H1 (cell line): ENCODE results near the gene PKDREJ. TPM values are rescaled to one million over a fixed set of nuclear protein-coding genes. Genes with fewer than 3 reads are reported as not detected.
A peak's percentile ranks its signal among the peaks of the same experiment; 100 is the strongest.

Experiments used
- CTCF ChIA-PET: fragments of 300-600 bp; sonication (Branson Sonifier 250); formaldehyde crosslinking; loops from one replicate; lab custom pipeline; 2021; ENCODE audit not compliant: partially characterized antibody; lab: Charles Lee
- POLR2A ChIA-PET: fragments of 300-600 bp; sonication (Branson Sonifier 250); formaldehyde crosslinking; loops from one replicate; lab custom pipeline; 2021; ENCODE audit warnings: inconsistent platforms; ENCODE audit not compliant: partially characterized antibody; lab: Charles Lee
- DNase-seq, 2 experiments: peaks; one replicate each; pipeline versions ENCODE4 v3.0.0 to v3.0.0-alpha.2; 2010 to 2022; ENCODE audit warnings: low spot score in 2 of 2, low read depth in 1 of 2, mixed read lengths in 1 of 2
- FAIRE-seq: peaks from 2 replicates; lab custom pipeline; 2011; peaks lifted over from hg19 to GRCh38; lab: Jason Lieb, UNC
- H2AFZ ChIP-seq: 2 replicates; pipeline ENCODE4 v1.8.1; 2012; ENCODE audit warnings: low read length, inconsistent platforms
- H2AK5ac ChIP-seq: 2 replicates; pipeline ENCODE4 v1.6.1; 2013; ENCODE audit warnings: low read depth, low read length
- H2BK120ac ChIP-seq: replicated peaks from 2 replicates; pipeline ENCODE3; 2013; ENCODE audit warnings: low read depth, low read length, inconsistent platforms
- H2BK12ac ChIP-seq: 2 replicates; pipeline ENCODE4 v1.6.1; 2013; ENCODE audit warnings: low read depth, low read length
- H2BK15ac ChIP-seq: 2 replicates; pipeline ENCODE4 v1.6.1; 2013; ENCODE audit warnings: low read length
- H2BK20ac ChIP-seq: 2 replicates; pipeline ENCODE4 v1.6.1; 2013; ENCODE audit warnings: low read length
- H2BK5ac ChIP-seq: 2 replicates; pipeline ENCODE4 v1.6.1; 2013; ENCODE audit warnings: low read depth, low read length
- H3K14ac ChIP-seq: 2 replicates; pipeline ENCODE4 v1.6.1; 2013; ENCODE audit warnings: inconsistent platforms; ENCODE audit not compliant: insufficient read length
- H3K18ac ChIP-seq: 2 replicates; pipeline ENCODE4 v1.6.1; 2013; ENCODE audit warnings: low read length; ENCODE audit errors: extremely low read depth
- H3K23ac ChIP-seq: 2 replicates; pipeline ENCODE4 v1.6.1; 2013; ENCODE audit warnings: inconsistent platforms; ENCODE audit not compliant: insufficient read length
- H3K23me2 ChIP-seq: 2 replicates; pipeline ENCODE4 v1.6.1; 2013; ENCODE audit warnings: low read depth, low read length
- H3K27ac ChIP-seq: 2 replicates; pipeline ENCODE4 v1.6.1; 2011; ENCODE audit warnings: low read depth, low read length, inconsistent platforms
- H3K27me3 ChIP-seq, 4 experiments: replicated peaks in 1 of 4; 1 replicate in 1 of 4; 2 replicates in 3 of 4; pipeline versions ENCODE4 v1.6.1 to v1.8.1; 2011 to 2013; ENCODE audit warnings: low read length in 3 of 4, mild to moderate bottlenecking in 3 of 4, inconsistent platforms in 2 of 4, mixed read lengths in 2 of 4, moderate library complexity in 1 of 4; ENCODE audit not compliant: control insufficient read depth in 3 of 4, insufficient read depth in 3 of 4; ENCODE audit errors: extremely low read depth in 1 of 4
- H3K36me3 ChIP-seq, 4 experiments: 2 replicates each; pipeline versions ENCODE4 v1.6.1 to v1.8.1; 2011 to 2013; ENCODE audit warnings: mild to moderate bottlenecking in 4 of 4, low read length in 3 of 4, moderate library complexity in 2 of 4, control low read depth in 1 of 4, inconsistent platforms in 1 of 4; ENCODE audit not compliant: insufficient read depth in 4 of 4, control insufficient read depth in 2 of 4
- H3K4ac ChIP-seq: replicated peaks from 2 replicates; pipeline ENCODE3; 2013; ENCODE audit warnings: low read length, low read depth, mixed read lengths, inconsistent platforms; ENCODE audit not compliant: insufficient read length
- H3K4me1 ChIP-seq, 4 experiments: replicated peaks in 1 of 4; 1 replicate in 1 of 4; 2 replicates in 3 of 4; pipeline versions ENCODE4 v1.6.1 to v1.8.1; 2011 to 2013; ENCODE audit warnings: low read length in 3 of 4, inconsistent platforms in 2 of 4, mixed read lengths in 1 of 4; ENCODE audit not compliant: insufficient read depth in 4 of 4, control insufficient read depth in 3 of 4
- H3K4me2 ChIP-seq, 2 experiments: 2 replicates each; pipeline versions ENCODE4 v1.6.1 to v1.8.1; 2011 to 2013; ENCODE audit warnings: low read depth in 2 of 2, low read length in 2 of 2, control low read depth in 1 of 2, inconsistent platforms in 1 of 2, mild to moderate bottlenecking in 1 of 2; ENCODE audit not compliant: insufficient read depth in 1 of 2
- H3K4me3 ChIP-seq, 4 experiments: fragments of 200-600, 300-600 bp in 1 of 4; sonication (generic), shearing (Covaris generic), sonication (Bioruptor Twin) in 1 of 4; 2 replicates each; pipeline versions ENCODE4 v1.5.1 to v1.8.1; 2011 to 2016; ENCODE audit warnings: low read length in 4 of 4, low read depth in 3 of 4, control low read depth in 2 of 4, inconsistent platforms in 2 of 4, mild to moderate bottlenecking in 2 of 4, mixed read lengths in 1 of 4, moderate library complexity in 1 of 4; ENCODE audit not compliant: insufficient read depth in 2 of 4; ENCODE audit errors: extremely low read depth in 1 of 4
- H3K56ac ChIP-seq: replicated peaks from 2 replicates; pipeline ENCODE3; 2013; ENCODE audit warnings: low read depth, mild to moderate bottlenecking, mixed read lengths, low read length, inconsistent platforms; ENCODE audit not compliant: insufficient read length
- H3K79me1 ChIP-seq: 2 replicates; pipeline ENCODE4 v1.6.1; 2013; ENCODE audit warnings: low read depth, low read length, control low read depth
- H3K79me2 ChIP-seq, 2 experiments: 2 replicates each; pipeline versions ENCODE4 v1.6.1 to v1.8.1; 2012 to 2013; ENCODE audit warnings: low read length in 2 of 2, mild to moderate bottlenecking in 2 of 2, inconsistent platforms in 1 of 2; ENCODE audit not compliant: insufficient read depth in 2 of 2, control insufficient read depth in 1 of 2
- H3K9ac ChIP-seq, 4 experiments: replicated peaks in 1 of 4; 1 replicate in 1 of 4; 2 replicates in 3 of 4; pipeline versions ENCODE4 v1.6.1 to v1.8.1; 2011 to 2013; ENCODE audit warnings: low read depth in 3 of 4, low read length in 3 of 4, control low read depth in 2 of 4, mild to moderate bottlenecking in 2 of 4, moderate library complexity in 2 of 4, inconsistent platforms in 1 of 4; ENCODE audit errors: extremely low read depth in 1 of 4
- H3K9me3 ChIP-seq, 2 experiments: 2 replicates each; pipeline versions ENCODE4 v1.6.1 to v1.8.1; 2012 to 2013; ENCODE audit warnings: mild to moderate bottlenecking in 2 of 2, moderate library complexity in 2 of 2, control low read depth in 1 of 2, inconsistent platforms in 1 of 2, low read depth in 1 of 2, low read length in 1 of 2, mixed read lengths in 1 of 2; ENCODE audit not compliant: insufficient read depth in 2 of 2
- H4K20me1 ChIP-seq, 2 experiments: replicated peaks in 1 of 2; 2 replicates each; pipeline versions ENCODE3 to v1.8.1; 2011 to 2013; ENCODE audit warnings: inconsistent platforms in 2 of 2, low read length in 2 of 2, mild to moderate bottlenecking in 1 of 2; ENCODE audit not compliant: insufficient read depth in 2 of 2, control insufficient read depth in 1 of 2
- H4K5ac ChIP-seq: 2 replicates; pipeline ENCODE4 v1.6.1; 2013; ENCODE audit warnings: low read length, low read depth, mixed read lengths, inconsistent platforms; ENCODE audit not compliant: insufficient read length
- H4K8ac ChIP-seq: 2 replicates; pipeline ENCODE4 v1.8.0; 2013; ENCODE audit warnings: mild to moderate bottlenecking, moderate library complexity, low read length, inconsistent platforms; ENCODE audit not compliant: insufficient read depth; ENCODE audit errors: extremely low read depth
- H4K91ac ChIP-seq: replicated peaks from 2 replicates; pipeline ENCODE3; 2013; ENCODE audit warnings: low read length, mixed read lengths, inconsistent platforms; ENCODE audit not compliant: insufficient read length
- BCL11A ChIP-seq, 2 experiments: IDR thresholded peaks; one replicate each; pipeline ENCODE4 v1.6.1; 2011; ENCODE audit warnings: low read depth in 2 of 2, low read length in 2 of 2, mild to moderate bottlenecking in 2 of 2
- CREB1 ChIP-seq: IDR thresholded peaks from 2 replicates; pipeline ENCODE4 v1.6.1; 2012; ENCODE audit warnings: inconsistent platforms
- GABPA ChIP-seq: IDR thresholded peaks from 2 replicates; pipeline ENCODE4 v1.6.1; 2011; ENCODE audit warnings: mild to moderate bottlenecking, low read length, moderate library complexity, borderline replicate concordance; ENCODE audit not compliant: insufficient read depth
- RNF2 ChIP-seq: fragments of 200-900, 300-1000 bp; sonication (generic); IDR thresholded peaks from 2 replicates; pipeline ENCODE4 v1.7.1; 2016; ENCODE audit warnings: borderline replicate concordance, low read depth, mild to moderate bottlenecking, antibody characterized with exemption, low read length; ENCODE audit not compliant: poor library complexity, severe bottlenecking; ENCODE audit errors: missing control alignments
- SIN3A ChIP-seq, 2 experiments: IDR thresholded peaks in 1 of 2; conservative IDR thresholded peaks in 1 of 2; 2 replicates each; pipeline ENCODE4 v1.6.1; 2011 to 2012; ENCODE audit warnings: low read length in 2 of 2, improper control_type of control experiment in 1 of 2, low read depth in 1 of 2, mild to moderate bottlenecking in 1 of 2
- SIRT6 ChIP-seq: IDR thresholded peaks from one replicate; pipeline ENCODE4 v1.7.1; 2012; ENCODE audit warnings: low read length, inconsistent platforms
- ZNF274 ChIP-seq: IDR thresholded peaks from 2 replicates; pipeline ENCODE4 v1.7.0; 2012; ENCODE audit warnings: low read length, borderline replicate concordance; ENCODE audit errors: extremely low read depth
- WGBS, 2 experiments: shearing (Covaris generic) in 1 of 2; methylation state at CpG; one replicate each; pipeline versions ENCODE4 v1.1.6 to v1.1.7; 2013 to 2015; ENCODE audit warnings: low lambda C conversion rate in 2 of 2, mixed read lengths in 2 of 2, inconsistent platforms in 1 of 2, low coverage in 1 of 2, missing lambda C conversion rate in 1 of 2; ENCODE audit not compliant: insufficient replicate concordance in 2 of 2, insufficient coverage in 1 of 2, insufficient read length in 1 of 2; ENCODE audit errors: extremely low coverage in 1 of 2, missing lambda C conversion rate in 1 of 2; 5-methylcytosine and 5-hydroxymethylcytosine counted together
- polyA plus RNA-seq, 7 experiments: library from polyadenylated mRNA; depleted of rRNA in 3 of 7; stranded (reverse) in 5 of 7; unstranded in 2 of 7; fragments of >200 nt in 5 of 7; fragments of 200-250 nt in 2 of 7; gene quantifications; 1 replicate in 5 of 7; 2 replicates in 1 of 7; 4 replicates in 1 of 7; pipeline versions ENCODE4 v1.2.1 to v1.2.3, GENCODE V29; 2011 to 2013; ENCODE audit warnings: missing spikeins in 2 of 7, mixed read lengths in 2 of 7
- total RNA-seq: library from RNA; stranded (reverse); fragmentation: NEBNext Ultra II Directional; extraction: Animal tissue kit (Norgen Biotek cat#: 25700); gene quantifications from 2 replicates; pipeline ENCODE4 v1.2.1, GENCODE V29; 2021
- TF ChIP-seq, protein P1 (sequence below): IDR thresholded peaks from 2 replicates; pipeline ENCODE4 v1.6.1; 2011; ENCODE audit warnings: low read length, improper control_type of control experiment

The PKDREJ gene
- total and polyA plus RNA-seq, 2 of the 8 experiments (the other 6 are each of a cell fraction or from before 2014, with no cell fraction given): 0.02 to 0.04 TPM

DNA sequence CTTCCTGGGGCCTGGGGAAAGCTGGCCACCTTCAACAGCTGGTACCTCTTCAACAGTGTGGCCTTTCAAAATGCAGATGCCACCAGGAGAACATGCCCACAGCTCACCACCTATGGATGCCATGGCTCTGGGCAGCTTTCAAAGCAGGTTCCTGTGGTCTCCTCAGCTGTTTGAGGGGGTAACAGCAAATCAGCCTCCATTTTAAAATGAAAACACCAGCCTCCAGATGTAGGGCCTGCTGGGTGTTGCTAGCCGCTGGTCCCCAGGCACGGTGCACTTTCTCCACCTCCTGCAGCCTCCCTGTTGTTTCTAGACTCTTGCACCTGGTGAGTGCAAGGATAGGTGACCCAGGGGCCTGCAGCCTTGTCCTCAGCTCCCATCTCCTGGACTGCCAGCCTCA lies 23.1 kb downstream of the PKDREJ start:
- Histone ChIP-seq H3K56ac (no peak overlapping the region), H3K4me1 (no peaks in the 10 kb centered on the region), H4K91ac (no peak overlapping the region), H3K4me3 (no peak overlapping the region), H3K4ac (no peak overlapping the region), H2AK5ac (no peak overlapping the region), H3K9me3 (no peaks in the 10 kb centered on the region), H2BK20ac (no peak overlapping the region), H3K9ac (no peak overlapping the region), H3K4me2 (no peak overlapping the region), H3K27me3 (no peaks in the 10 kb centered on the region; a peak in 1 of 7 replicates), H3K23ac (no peak overlapping the region), H3K36me3 (peaks cover 0 to 3% (median 0%) of the 10 kb centered on the region in 4 experiments; a peak in 1 of 8 replicates), H3K18ac (no peak overlapping the region), H2BK5ac (no peak overlapping the region; the same call in 1 of the 2 replicates), H2BK15ac (no peak overlapping the region), H4K8ac (peak overlapping the region; percentile 65), H2AFZ (no peak overlapping the region), H3K27ac (no peak overlapping the region), H2BK120ac (no peak overlapping the region), H3K79me1 (no peaks in the 10 kb centered on the region), H4K5ac (no peak overlapping the region), H3K23me2 (no peaks in the 10 kb centered on the region), H3K14ac (no peak overlapping the region), H2BK12ac (no peak overlapping the region), H3K79me2 (no peaks in the 10 kb centered on the region), H4K20me1 (no peaks in the 10 kb centered on the region)
- no peak for DNase-seq
- no peak for FAIRE-seq
- POLR2A ChIA-PET: no interaction called here
- CTCF ChIA-PET: interaction anchor here (1.4 kb wide), 1 partner anchor 161 kb away, joined by 3 read pairs; no protein-coding TSS in a partner anchor
- TF ChIP-seq ZNF274 (no peak), SIRT6 (no peak), BCL11A (IDR thresholded peaks at IDR 0.05; ENCODE audit: low read depth in 2 of 2, low read length in 2 of 2) (no peak), GABPA (no peak), CREB1 (no peak), RNF2 (no peak), SIN3A (conservative IDR thresholded peaks at IDR 0.05 in 1 of 2, IDR thresholded peaks at IDR 0.05 in 1 of 2; ENCODE audit: low read depth in 1 of 2, low read length in 2 of 2) (no peak)
- TF ChIP-seq, protein P1, sequence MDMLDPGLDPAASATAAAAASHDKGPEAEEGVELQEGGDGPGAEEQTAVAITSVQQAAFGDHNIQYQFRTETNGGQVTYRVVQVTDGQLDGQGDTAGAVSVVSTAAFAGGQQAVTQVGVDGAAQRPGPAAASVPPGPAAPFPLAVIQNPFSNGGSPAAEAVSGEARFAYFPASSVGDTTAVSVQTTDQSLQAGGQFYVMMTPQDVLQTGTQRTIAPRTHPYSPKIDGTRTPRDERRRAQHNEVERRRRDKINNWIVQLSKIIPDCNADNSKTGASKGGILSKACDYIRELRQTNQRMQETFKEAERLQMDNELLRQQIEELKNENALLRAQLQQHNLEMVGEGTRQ: no peak
- 100% methylated on average over 2 of the region's 2 CpGs; no CpG with 5 or more reads in 1 of the 2 experiments for WGBS, 2 experiments
